GM12878 (cell line): Measurements from ENCODE around the gene MSL2. TPM values are rescaled to one million over a fixed set of nuclear protein-coding genes. Genes with fewer than 3 reads are reported as not detected.

ENCODE experiments used
- ATAC-seq: fragments of 200-7000 bp; cut with Tn5 transposase; 3 replicates; pipeline ENCODE4 v1.9.1; 2020; ENCODE audit warnings: mild to moderate bottlenecking, moderate library complexity
- BruUV-seq: library from RNA; stranded (reverse); fragments of 400-500 nt; replicated peaks from 2 replicates; lab custom pipeline; 2021; lab: Mats Ljungman, UMichigan
- CTCF ChIA-PET: fragments of 300-600 bp; sonication (Branson Sonifier 250); formaldehyde crosslinking; extraction: SDS; loops from one replicate; lab custom pipeline; 2021; ENCODE audit warnings: inconsistent platforms; lab: Yijun Ruan, JAX
- POLR2A ChIA-PET: fragments of 350-600 bp; formaldehyde crosslinking; extraction: SDS; loops from one replicate; lab custom pipeline; 2021; ENCODE audit warnings: inconsistent platforms; lab: Charles Lee
- RAD21 ChIA-PET: fragments of 300-600 bp; sonication (Branson Sonifier 250); formaldehyde crosslinking; loops from one replicate; lab custom pipeline; 2023; ENCODE audit warnings: antibody characterized with exemption; ENCODE audit not compliant: unreplicated experiment; lab: Charles Lee
- SMC1A ChIA-PET: fragments of 300-600 bp; sonication (Branson Sonifier 250); formaldehyde crosslinking; loops from one replicate; lab custom pipeline; 2023; ENCODE audit not compliant: unreplicated experiment, uncharacterized antibody; lab: Charles Lee
- DNase-seq: peaks from one replicate; pipeline ENCODE4 v3.0.0-alpha.2; 2011; ENCODE audit warnings: low read depth, low spot score
- FAIRE-seq: peaks from 3 replicates; lab custom pipeline; 2011; peaks lifted over from hg19 to GRCh38; lab: Jason Lieb, UNC
- H2AFZ ChIP-seq: 2 replicates; pipeline ENCODE4 v1.6.0; 2011; ENCODE audit warnings: low read depth, low read length, control low read depth; ENCODE audit not compliant: control insufficient read depth
- H3K27ac ChIP-seq: 2 replicates; pipeline ENCODE4 v1.5.1; 2011; ENCODE audit warnings: control low read depth; ENCODE audit not compliant: control insufficient read depth, insufficient read depth
- H3K27me3 ChIP-seq, 2 experiments: replicated peaks in 1 of 2; 2 replicates each; pipeline versions ENCODE4 v1.6.0 to v1.6.1; 2011; ENCODE audit warnings: low read length in 1 of 2; ENCODE audit not compliant: control insufficient read depth in 2 of 2, insufficient read depth in 2 of 2
- H3K36me3 ChIP-seq, 2 experiments: 2 replicates each; pipeline ENCODE4 v1.5.1; 2011; ENCODE audit warnings: low read length in 1 of 2; ENCODE audit not compliant: control insufficient read depth in 2 of 2, insufficient read depth in 2 of 2
- H3K4me1 ChIP-seq: 2 replicates; pipeline ENCODE4 v1.6.1; 2011; ENCODE audit warnings: mild to moderate bottlenecking, low read length, moderate library complexity, mixed read lengths; ENCODE audit not compliant: control insufficient read depth, insufficient read depth
- H3K4me2 ChIP-seq: 2 replicates; pipeline ENCODE4 v1.6.0; 2011; ENCODE audit warnings: control low read depth; ENCODE audit not compliant: control insufficient read depth, insufficient read depth
- H3K4me3 ChIP-seq: fragments of 200-600 bp; sonication (generic); 2 replicates; pipeline ENCODE4 v1.5.1; 2016
- H3K79me2 ChIP-seq: 2 replicates; pipeline ENCODE4 v1.6.0; 2011; ENCODE audit warnings: low read length; ENCODE audit not compliant: control insufficient read depth, insufficient read depth
- H3K9ac ChIP-seq: 2 replicates; pipeline ENCODE4 v1.8.0; 2011; ENCODE audit warnings: low read length, control low read depth, mixed read lengths; ENCODE audit not compliant: control insufficient read depth, insufficient read depth
- H3K9me3 ChIP-seq: replicated peaks from 3 replicates; pipeline ENCODE4 v1.5.1; 2011; ENCODE audit warnings: mild to moderate bottlenecking, low read length; ENCODE audit not compliant: control insufficient read depth, insufficient read depth
- H4K20me1 ChIP-seq: 2 replicates; pipeline ENCODE4 v1.6.0; 2011; ENCODE audit not compliant: control insufficient read depth, insufficient read depth
- BHLHE40 ChIP-seq, 2 experiments: fragments of 450-650 bp in 1 of 2; IDR thresholded peaks; 2 replicates each; pipeline ENCODE4 v1.6.1; 2011 to 2017; ENCODE audit warnings: low read depth in 2 of 2, borderline replicate concordance in 1 of 2, improper control_type of control experiment in 1 of 2, low read length in 1 of 2, mild to moderate bottlenecking in 1 of 2
- BRCA1 ChIP-seq: IDR thresholded peaks from 2 replicates; pipeline ENCODE4 v1.6.1; 2011; ENCODE audit warnings: low read depth, low read length, improper control_type of control experiment
- CHD2 ChIP-seq: IDR thresholded peaks from 2 replicates; pipeline ENCODE4 v1.6.1; 2011; ENCODE audit warnings: low read depth, low read length, improper control_type of control experiment, borderline replicate concordance
- CREM ChIP-seq: IDR thresholded peaks from 2 replicates; pipeline ENCODE4 v1.6.1; 2014; ENCODE audit warnings: antibody characterized with exemption, low read depth
- GABPA ChIP-seq: IDR thresholded peaks from 2 replicates; pipeline ENCODE4 v1.6.1; 2014; ENCODE audit warnings: antibody characterized with exemption, low read depth, mild to moderate bottlenecking, inconsistent platforms
- IKZF1 ChIP-seq: fragments of 450-650 bp; conservative IDR thresholded peaks from 2 replicates; pipeline ENCODE4 v1.6.1; 2017; ENCODE audit warnings: antibody characterized with exemption, mild to moderate bottlenecking
- KDM1A ChIP-seq: fragments of 200-600 bp; sonication (generic); IDR thresholded peaks from 2 replicates; pipeline ENCODE4 v1.6.1; 2016; ENCODE audit warnings: borderline replicate concordance
- MEF2B ChIP-seq: fragments of 450-650 bp; IDR thresholded peaks from 2 replicates; pipeline ENCODE4 v1.6.1; 2018; ENCODE audit warnings: mild to moderate bottlenecking, moderate library complexity; ENCODE audit not compliant: partially characterized antibody, poor library complexity, severe bottlenecking
- PAX5 ChIP-seq: IDR thresholded peaks from 2 replicates; pipeline ENCODE4 v1.6.1; 2011; ENCODE audit warnings: low read depth, low read length, borderline replicate concordance
- RAD51 ChIP-seq: fragments of 450-650 bp; IDR thresholded peaks from 2 replicates; pipeline ENCODE4 v1.6.1; 2016; ENCODE audit warnings: moderate library complexity, mild to moderate bottlenecking, inconsistent platforms
- RBBP5 ChIP-seq: fragments of 200-600 bp; sonication (generic); conservative IDR thresholded peaks from 2 replicates; pipeline ENCODE4 v1.6.1; 2016
- RCOR1 ChIP-seq: conservative IDR thresholded peaks from 2 replicates; pipeline ENCODE4 v1.6.1; 2012; ENCODE audit warnings: low read depth, low read length, improper control_type of control experiment
- SMC3 ChIP-seq: IDR thresholded peaks from 2 replicates; pipeline ENCODE4 v1.6.1; 2011; ENCODE audit warnings: low read length, improper control_type of control experiment, borderline replicate concordance
- STAT3 ChIP-seq: IDR thresholded peaks from 2 replicates; pipeline ENCODE4 v1.6.1; 2011; ENCODE audit warnings: low read depth, low read length, improper control_type of control experiment
- SUZ12 ChIP-seq: fragments of 200-600 bp; sonication (generic); IDR thresholded peaks from one replicate; pipeline ENCODE4 v1.6.1; 2018; ENCODE audit warnings: antibody characterized with exemption, mild to moderate bottlenecking; ENCODE audit not compliant: unreplicated experiment
- TCF3 ChIP-seq: IDR thresholded peaks from 2 replicates; pipeline ENCODE4 v1.6.1; 2012; ENCODE audit warnings: low read depth, mild to moderate bottlenecking, low read length, borderline replicate concordance; ENCODE audit not compliant: insufficient read depth
- YBX1 ChIP-seq: fragments of 450-650 bp; IDR thresholded peaks from 2 replicates; pipeline ENCODE4 v1.6.1; 2016; ENCODE audit warnings: antibody characterized with exemption
- ZNF274 ChIP-seq: IDR thresholded peaks from one replicate; pipeline ENCODE4 v1.8.0; 2011; ENCODE audit not compliant: insufficient read length, insufficient read depth
- WGBS: methylation state at CpG from one replicate; pipeline ENCODE4 v1.1.6; 2016; ENCODE audit warnings: low lambda C conversion rate; ENCODE audit not compliant: insufficient replicate concordance, insufficient coverage; ENCODE audit errors: missing lambda C conversion rate; 5-methylcytosine and 5-hydroxymethylcytosine counted together
- in situ Hi-C: fragments of 300-500 bp; cut with MboI; formaldehyde crosslinking; loops from 9 replicates; pipeline ENCODE4 v1.14.3; 2018; ENCODE audit warnings: mixed read lengths
- intact Hi-C: fragments of 100-400 bp; cut with micrococcal nuclease; formaldehyde crosslinking; loops from one replicate; pipeline ENCODE4 v1.14.2; 2022; ENCODE audit not compliant: unreplicated experiment
- polyA plus RNA-seq, 11 experiments: library from polyadenylated mRNA; depleted of rRNA in 4 of 11; unstranded in 6 of 11; stranded (reverse) in 5 of 11; fragments of >200 nt; fragmentation: Nextera tagmentation in 4 of 11; fragmentation: Illumina TruSeq in 1 of 11; extraction: Ambion mirVana in 4 of 11; extraction: Trizol in 1 of 11; gene quantifications; 1 replicate in 1 of 11; 2 replicates in 10 of 11; pipeline versions ENCODE4 v1.2.1 to v1.2.3, GENCODE V29; 2011 to 2016; ENCODE audit warnings: inconsistent platforms in 2 of 11, missing spikeins in 2 of 11, low read depth in 1 of 11
- total RNA-seq, 4 experiments: library from RNA; depleted of rRNA in 3 of 4; stranded (reverse); fragments of >200 nt in 3 of 4; fragmentation: Illumina TruSeq in 1 of 4; extraction: Trizol in 1 of 4; gene quantifications; 2 replicates each; pipeline versions ENCODE4 v1.2.1 to v1.2.3, GENCODE V29; 2013 to 2021
- TF ChIP-seq, protein P1 (sequence below): IDR thresholded peaks from 2 replicates; pipeline ENCODE4 v1.6.1; 2012; ENCODE audit warnings: low read depth, low read length, improper control_type of control experiment
- TF ChIP-seq, protein P2 (sequence below): fragments of 450-650 bp; IDR thresholded peaks from 2 replicates; pipeline ENCODE4 v1.6.1; 2017; ENCODE audit warnings: mild to moderate bottlenecking

Gene MSL2
- total and polyA plus RNA-seq, 10 of the 15 experiments (the other 5 are each of a cell fraction or from before 2014, with no cell fraction given): 3.5 to 31.7 (median 10.5) TPM

DNA sequence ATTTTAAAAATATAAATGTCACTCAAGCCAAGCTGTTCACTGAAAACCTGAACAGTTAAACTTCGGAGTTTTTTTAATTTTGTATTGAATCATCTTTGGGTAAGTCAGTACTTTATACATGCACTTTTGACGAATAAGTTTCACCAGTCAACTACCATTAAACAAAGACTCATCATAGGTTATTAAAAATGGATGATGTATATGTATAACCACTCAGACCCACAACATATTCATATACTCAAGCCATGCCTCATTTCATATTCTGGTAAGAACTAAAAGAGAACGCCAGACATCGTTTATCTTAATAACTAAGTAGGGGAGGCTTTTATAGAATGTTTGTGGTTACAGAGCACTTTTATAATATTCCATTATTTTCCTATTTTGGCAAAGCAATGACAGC, 18.3 kb downstream of the MSL2 start:
- ChIA-PET CTCF (interaction anchor here (1.2 to 2.1 kb wide), 2 partner anchors 10 to 836 kb away, joined by 4 read pairs; no protein-coding TSS in a partner anchor), SMC1A (interaction anchor here (0.9 to 1.7 kb wide), 2 partner anchors 10 to 19 kb away, joined by 3 read pairs; no protein-coding TSS in a partner anchor), POLR2A (no interaction called here), RAD21 (interaction anchor here (2.7 kb wide), 1 partner anchor 16 kb away, joined by 13 read pairs; no protein-coding TSS in a partner anchor)
- Histone ChIP-seq H3K4me3 (no peak overlapping the region), H2AFZ (no peak overlapping the region), H3K9me3 (no peaks in the 10 kb centered on the region), H3K36me3 (no peaks in the 10 kb centered on the region; a peak in 1 of 4 replicates), H3K4me2 (no peak overlapping the region), H3K79me2 (peaks cover 96% of the 10 kb centered on the region), H3K4me1 (no peaks in the 10 kb centered on the region), H3K9ac (no peak overlapping the region), H3K27me3 (no peaks in the 10 kb centered on the region), H4K20me1 (peaks cover 10% of the 10 kb centered on the region), H3K27ac (no peak overlapping the region)
- no peak for DNase-seq
- TF ChIP-seq SUZ12 (no peak), SMC3 (no peak), IKZF1 (no peak), CREM (no peak), GABPA (no peak), PAX5 (no peak), BHLHE40 (IDR thresholded peaks at IDR 0.05; ENCODE audit: borderline replicate concordance in 1 of 2, low read depth in 2 of 2, low read length in 1 of 2) (no peak), RAD51 (no peak), CHD2 (no peak), RBBP5 (no peak), STAT3 (no peak), YBX1 (no peak), ZNF274 (no peak), MEF2B (no peak), TCF3 (no peak), KDM1A (no peak), BRCA1 (no peak), RCOR1 (no peak)
- TF ChIP-seq, protein P1, sequence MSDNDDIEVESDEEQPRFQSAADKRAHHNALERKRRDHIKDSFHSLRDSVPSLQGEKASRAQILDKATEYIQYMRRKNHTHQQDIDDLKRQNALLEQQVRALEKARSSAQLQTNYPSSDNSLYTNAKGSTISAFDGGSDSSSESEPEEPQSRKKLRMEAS: no peak
- TF ChIP-seq, protein P2, sequence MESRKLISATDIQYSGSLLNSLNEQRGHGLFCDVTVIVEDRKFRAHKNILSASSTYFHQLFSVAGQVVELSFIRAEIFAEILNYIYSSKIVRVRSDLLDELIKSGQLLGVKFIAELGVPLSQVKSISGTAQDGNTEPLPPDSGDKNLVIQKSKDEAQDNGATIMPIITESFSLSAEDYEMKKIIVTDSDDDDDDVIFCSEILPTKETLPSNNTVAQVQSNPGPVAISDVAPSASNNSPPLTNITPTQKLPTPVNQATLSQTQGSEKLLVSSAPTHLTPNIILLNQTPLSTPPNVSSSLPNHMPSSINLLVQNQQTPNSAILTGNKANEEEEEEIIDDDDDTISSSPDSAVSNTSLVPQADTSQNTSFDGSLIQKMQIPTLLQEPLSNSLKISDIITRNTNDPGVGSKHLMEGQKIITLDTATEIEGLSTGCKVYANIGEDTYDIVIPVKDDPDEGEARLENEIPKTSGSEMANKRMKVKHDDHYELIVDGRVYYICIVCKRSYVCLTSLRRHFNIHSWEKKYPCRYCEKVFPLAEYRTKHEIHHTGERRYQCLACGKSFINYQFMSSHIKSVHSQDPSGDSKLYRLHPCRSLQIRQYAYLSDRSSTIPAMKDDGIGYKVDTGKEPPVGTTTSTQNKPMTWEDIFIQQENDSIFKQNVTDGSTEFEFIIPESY: no peak
- in situ Hi-C loops (no loop called here), intact Hi-C loops (loop anchor here (2.0 kb wide), 1 partner anchor 15 kb away; no protein-coding TSS in a partner anchor)
- 37% methylated on average over 4 of the region's 4 CpGs for WGBS
- BruUV-seq: no TSS peak
- ATAC-seq: no peak
- FAIRE-seq: no peak
